ENCODE results near the gene CENPP.
A peak's percentile ranks its signal among the peaks of the same experiment; 100 is the strongest.

The CENPP gene

GRCh38 chr9:92444841-92445240, 119.1 kb downstream of the CENPP start:
- no peaks in the 10 kb centered on the region for H3K9me2 ChIP-seq (replicated peaks; ENCODE audit: insufficient read depth, low read length)
- H3F3A ChIP-seq (ENCODE audit: insufficient read depth, low read length): no peaks in the 10 kb centered on the region
- no peak for DNase-seq
- no peaks in the 10 kb centered on the region for H3K36me3 ChIP-seq (replicated peaks; ENCODE audit: insufficient read depth, low read length)
- no peak overlapping the region for H3K27ac ChIP-seq (ENCODE audit: low read length)
- no peaks in the 10 kb centered on the region for H4K20me1 ChIP-seq (ENCODE audit: insufficient read depth, low read length)
- H2AFZ ChIP-seq (ENCODE audit: low read length): no peak overlapping the region
- no peaks in the 10 kb centered on the region for H3K79me2 ChIP-seq (ENCODE audit: low read length)
- TF ChIP-seq CTCF (IDR thresholded peaks at IDR 0.05; ENCODE audit: low read length): no peak
- TF ChIP-seq EZH2phosphoT487 (IDR thresholded peaks at IDR 0.05; ENCODE audit: low read length): no peak
- TF ChIP-seq EZH2 (optimal IDR thresholded peaks at IDR 0.05; ENCODE audit: low read depth, low read length): no peak
- no peak overlapping the region for H3K4me2 ChIP-seq (ENCODE audit: low read depth, low read length)
- no peak overlapping the region for H3K9ac ChIP-seq (ENCODE audit: low read length)
- no peak overlapping the region for H3K4me3 ChIP-seq (ENCODE audit: low read length)
- no peaks in the 10 kb centered on the region for H3K9me3 ChIP-seq (replicated peaks; ENCODE audit: insufficient read depth, low read length)
- no peaks in the 10 kb centered on the region for H3K4me1 ChIP-seq (ENCODE audit: low read length)
- H3K27me3 ChIP-seq (replicated peaks; ENCODE audit: insufficient read depth, low read length): no peaks in the 10 kb centered on the region

- Histone ChIP-seq H3K9me3 (replicated peaks; ENCODE audit: insufficient read depth, low read length) (no peaks in the 10 kb centered on the region), H3K4me1 (ENCODE audit: low read length) (no peaks in the 10 kb centered on the region), H3K27me3 (replicated peaks; ENCODE audit: insufficient read depth, low read length) (no peaks in the 10 kb centered on the region), H3K36me3 (replicated peaks; ENCODE audit: insufficient read depth, low read length) (no peaks in the 10 kb centered on the region), H3F3A (ENCODE audit: insufficient read depth, low read length) (no peaks in the 10 kb centered on the region), H3K27ac (ENCODE audit: low read length) (no peak overlapping the region), H3K9me2 (replicated peaks; ENCODE audit: insufficient read depth, low read length) (no peaks in the 10 kb centered on the region), H4K20me1 (ENCODE audit: insufficient read depth, low read length) (no peaks in the 10 kb centered on the region), H3K4me2 (ENCODE audit: low read depth, low read length) (no peak overlapping the region), H3K79me2 (ENCODE audit: low read length) (no peaks in the 10 kb centered on the region), H3K4me3 (ENCODE audit: low read length) (no peak overlapping the region), H2AFZ (ENCODE audit: low read length) (no peak overlapping the region), H3K9ac (ENCODE audit: low read length) (no peak overlapping the region)
- no peak for DNase-seq
- TF ChIP-seq CTCF (IDR thresholded peaks at IDR 0.05; ENCODE audit: low read length) (no peak), EZH2 (optimal IDR thresholded peaks at IDR 0.05; ENCODE audit: low read depth, low read length) (no peak), EZH2phosphoT487 (IDR thresholded peaks at IDR 0.05; ENCODE audit: low read length) (no peak)
Measured at GRCh38 chr9:92446536-92446935, 120.8 kb downstream of the CENPP start.

GRCh38 chr9:92455217-92455616, 129.5 kb downstream of the CENPP start:
- Histone ChIP-seq H3K9me3 (replicated peaks; ENCODE audit: insufficient read depth, low read length) (no peaks in the 10 kb centered on the region), H3K27ac (ENCODE audit: low read length) (no peak overlapping the region), H3K9ac (ENCODE audit: low read length) (no peak overlapping the region), H4K20me1 (ENCODE audit: insufficient read depth, low read length) (no peaks in the 10 kb centered on the region), H2AFZ (ENCODE audit: low read length) (no peak overlapping the region), H3K27me3 (replicated peaks; ENCODE audit: insufficient read depth, low read length) (no peaks in the 10 kb centered on the region), H3K4me1 (ENCODE audit: low read length) (no peaks in the 10 kb centered on the region), H3K79me2 (ENCODE audit: low read length) (no peaks in the 10 kb centered on the region), H3K4me2 (ENCODE audit: low read depth, low read length) (no peak overlapping the region), H3K4me3 (ENCODE audit: low read length) (no peak overlapping the region), H3K36me3 (replicated peaks; ENCODE audit: insufficient read depth, low read length) (no peaks in the 10 kb centered on the region), H3K9me2 (replicated peaks; ENCODE audit: insufficient read depth, low read length) (no peaks in the 10 kb centered on the region), H3F3A (ENCODE audit: insufficient read depth, low read length) (no peaks in the 10 kb centered on the region)
- DNase-seq: no peak
- peak; percentile 26 for TF ChIP-seq CTCF (IDR thresholded peaks at IDR 0.05; ENCODE audit: low read length)
- no peak for TF ChIP-seq EZH2 (optimal IDR thresholded peaks at IDR 0.05; ENCODE audit: low read depth, low read length)
- TF ChIP-seq EZH2phosphoT487 (IDR thresholded peaks at IDR 0.05; ENCODE audit: low read length): no peak

Data from MM.1S (cell line).